ENCODE data around the gene CNPY3. TPM values are rescaled to one million over a fixed set of nuclear protein-coding genes. Genes with fewer than 3 reads are reported as not detected.
A peak's percentile ranks its signal among the peaks of the same experiment; 100 is the strongest.
"Not testable (repeated sequence)": the region's sequence is repeated elsewhere in the genome, so short reads cannot be mapped to it uniquely, and the experiment has no call there.

CNPY3 gene
- total and polyA plus RNA-seq, 9 donors, result 16.8 to 41.6 (median 31.8) TPM

DNA sequence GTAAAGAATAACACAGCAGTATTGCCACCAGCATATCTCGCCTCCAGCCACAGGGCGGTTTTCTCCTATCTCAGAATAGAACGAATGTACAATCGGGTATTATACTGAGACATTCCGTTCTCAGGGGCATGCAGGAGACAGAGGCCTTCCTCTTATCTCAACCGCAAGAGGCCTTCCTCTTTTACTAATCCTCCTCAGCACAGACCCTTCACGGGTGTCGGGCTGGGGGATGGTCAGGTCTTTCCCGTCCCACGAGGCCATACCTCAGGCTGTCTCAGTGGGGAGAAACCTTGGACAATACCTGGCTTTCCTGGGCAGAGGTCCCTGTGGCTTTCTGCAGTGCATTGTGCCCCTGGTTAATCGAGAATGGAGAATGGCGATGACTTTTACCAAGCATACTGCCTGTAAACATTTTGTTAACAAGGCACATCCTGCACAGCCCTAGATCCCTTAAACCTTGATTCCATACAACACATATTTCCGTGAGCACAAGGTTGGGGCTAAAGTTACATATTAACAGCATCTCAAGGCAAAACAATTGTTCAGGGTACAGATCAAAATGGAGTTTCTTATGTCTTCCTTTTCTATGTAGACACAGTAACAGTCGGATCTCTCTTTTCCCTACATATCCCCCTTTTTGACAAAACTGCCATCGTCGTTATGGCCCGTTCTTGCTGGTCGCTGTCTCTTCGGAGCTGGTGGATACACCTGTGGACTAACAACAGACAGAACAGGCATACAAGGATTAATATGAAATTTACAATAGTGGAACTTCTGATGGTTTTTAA, 35.0 kb upstream of the CNPY3 start:
- 74% methylated on average over 11 of the region's 19 CpGs for WGBS (ENCODE audit: insufficient coverage)
- H3K36me3 ChIP-seq (ENCODE audit: control insufficient read depth, insufficient read depth, low read length); DNase-seq; H3K4me1 ChIP-seq (ENCODE audit: control insufficient read depth, insufficient read depth, low read length); H3K4me3 ChIP-seq (ENCODE audit: low read length); H3K27ac ChIP-seq (ENCODE audit: low read length); H3K9me3 ChIP-seq (replicated peaks; ENCODE audit: control insufficient read depth, low read depth, low read length); H3K27me3 ChIP-seq (ENCODE audit: control insufficient read depth, insufficient read depth, low read length): not testable (repeated sequence)

DNA sequence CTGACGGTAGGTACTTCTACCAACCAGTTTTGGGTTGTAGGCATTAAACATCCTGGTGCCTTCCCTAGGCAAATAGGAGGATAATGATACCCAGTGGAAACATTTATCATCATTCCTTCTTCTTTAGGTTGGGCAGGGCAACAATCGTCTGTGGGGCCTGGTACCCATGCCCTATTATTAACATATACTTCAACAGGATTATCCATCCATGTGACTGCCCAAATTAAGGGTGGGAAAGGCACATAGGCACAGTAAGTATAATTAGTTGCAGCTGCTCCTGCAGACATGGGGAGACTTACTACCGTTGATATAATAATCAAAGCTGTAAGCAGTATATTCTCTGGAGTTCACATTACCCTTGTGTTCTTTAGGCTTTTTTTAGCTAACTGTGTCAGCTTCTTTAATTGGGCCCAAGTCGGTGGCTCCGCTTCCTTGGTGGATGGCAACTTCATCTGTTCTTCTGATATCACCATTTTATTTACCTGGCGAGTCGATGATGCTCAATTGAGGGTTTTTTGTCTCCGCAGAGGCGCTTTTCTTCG, 33.0 kb upstream of the CNPY3 start:
- no peaks in the 10 kb centered on the region for H3K36me3 ChIP-seq (ENCODE audit: control insufficient read depth, insufficient read depth, low read length)
- H3K4me1 ChIP-seq (ENCODE audit: control insufficient read depth, insufficient read depth, low read length), result peaks cover 7% of the 10 kb centered on the region
- H3K27me3 ChIP-seq (ENCODE audit: control insufficient read depth, insufficient read depth, low read length), result no peaks in the 10 kb centered on the region
- H3K9me3 ChIP-seq (replicated peaks; ENCODE audit: control insufficient read depth, low read depth, low read length), result no peaks in the 10 kb centered on the region
- WGBS (ENCODE audit: insufficient coverage), result 71% methylated on average over 2 of the region's 10 CpGs
- no peak overlapping the region for H3K4me3 ChIP-seq (ENCODE audit: low read length)
- peak overlapping the region; percentile 20 for H3K27ac ChIP-seq (ENCODE audit: low read length)
- no peak for DNase-seq

- DNase-seq, result peak; percentile 77
- no peaks in the 10 kb centered on the region for H3K27me3 ChIP-seq (ENCODE audit: control insufficient read depth, insufficient read depth, low read length)
- H3K4me3 ChIP-seq (ENCODE audit: low read length), result no peak overlapping the region
- H3K36me3 ChIP-seq (ENCODE audit: control insufficient read depth, insufficient read depth, low read length), result no peaks in the 10 kb centered on the region
- no peak overlapping the region for H3K27ac ChIP-seq (ENCODE audit: low read length)
- H3K4me1 ChIP-seq (ENCODE audit: control insufficient read depth, insufficient read depth, low read length), result peaks cover 6% of the 10 kb centered on the region
- 0% methylated on average over 8 of the region's 10 CpGs for WGBS (ENCODE audit: insufficient coverage)
- H3K9me3 ChIP-seq (replicated peaks; ENCODE audit: control insufficient read depth, low read depth, low read length), result no peaks in the 10 kb centered on the region
Observed at GRCh38 chr6:42898891-42899361, 30.4 kb upstream of the CNPY3 start.

DNA sequence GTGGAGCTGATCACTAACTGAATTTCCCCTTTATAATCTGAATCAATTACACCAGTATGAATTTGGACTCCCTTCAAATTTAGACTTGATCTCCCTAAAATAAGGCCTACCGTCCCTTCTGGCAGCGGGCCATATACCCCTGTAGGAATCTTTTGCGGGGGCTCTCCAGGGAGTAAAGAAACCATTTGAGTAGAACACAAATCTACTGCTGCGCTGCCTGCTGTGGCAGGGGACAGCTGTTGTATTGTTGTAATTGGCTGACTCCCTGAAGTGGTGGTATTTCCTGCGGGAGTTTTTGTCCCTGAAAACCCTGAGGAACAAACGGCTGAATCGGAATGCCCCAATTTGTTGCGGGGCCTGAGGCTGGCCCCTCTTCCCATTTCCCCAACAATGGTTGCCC, 29.4 kb upstream of the CNPY3 start:
- no peaks in the 10 kb centered on the region for H3K36me3 ChIP-seq (ENCODE audit: control insufficient read depth, insufficient read depth, low read length)
- no peak overlapping the region for H3K4me3 ChIP-seq (ENCODE audit: low read length)
- peaks cover 6% of the 10 kb centered on the region for H3K4me1 ChIP-seq (ENCODE audit: control insufficient read depth, insufficient read depth, low read length)
- no peaks in the 10 kb centered on the region for H3K9me3 ChIP-seq (replicated peaks; ENCODE audit: control insufficient read depth, low read depth, low read length)
- H3K27me3 ChIP-seq (ENCODE audit: control insufficient read depth, insufficient read depth, low read length), result no peaks in the 10 kb centered on the region
- WGBS (ENCODE audit: insufficient coverage), result 47% methylated on average over 5 of the region's 8 CpGs
- DNase-seq, result no peak
- H3K27ac ChIP-seq (ENCODE audit: low read length), result no peak overlapping the region

DNA sequence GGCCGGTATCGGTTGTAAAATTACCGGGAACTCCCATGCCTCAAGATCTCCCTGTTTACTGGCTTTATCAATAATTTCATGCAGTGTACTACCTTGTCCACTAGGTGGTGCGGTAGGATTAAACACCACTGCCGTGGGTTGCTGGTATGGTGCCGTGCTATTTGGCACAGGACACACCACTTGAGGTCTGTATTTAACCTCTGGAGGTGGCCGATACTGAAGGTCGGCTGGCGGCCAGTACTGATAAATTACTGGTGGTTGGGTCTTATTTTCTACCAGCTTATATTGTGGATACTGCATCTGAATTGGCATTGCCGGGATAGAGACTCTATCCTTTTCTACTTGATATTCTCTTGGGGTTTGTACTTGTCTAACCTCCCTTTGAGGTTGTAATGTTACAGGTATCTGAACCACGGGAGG, 27.7 kb upstream of the CNPY3 start:
- Histone ChIP-seq H3K4me1 (ENCODE audit: control insufficient read depth, insufficient read depth, low read length) (peaks cover 6% of the 10 kb centered on the region), H3K4me3 (ENCODE audit: low read length) (no peak overlapping the region), H3K27ac (ENCODE audit: low read length) (no peak overlapping the region), H3K36me3 (ENCODE audit: control insufficient read depth, insufficient read depth, low read length) (no peaks in the 10 kb centered on the region), H3K27me3 (ENCODE audit: control insufficient read depth, insufficient read depth, low read length) (no peaks in the 10 kb centered on the region), H3K9me3 (replicated peaks; ENCODE audit: control insufficient read depth, low read depth, low read length) (no peaks in the 10 kb centered on the region)
- DNase-seq, result peak; percentile 87
- WGBS (ENCODE audit: insufficient coverage), result no CpG with 5 or more reads among the region's 11 CpGs

DNA sequence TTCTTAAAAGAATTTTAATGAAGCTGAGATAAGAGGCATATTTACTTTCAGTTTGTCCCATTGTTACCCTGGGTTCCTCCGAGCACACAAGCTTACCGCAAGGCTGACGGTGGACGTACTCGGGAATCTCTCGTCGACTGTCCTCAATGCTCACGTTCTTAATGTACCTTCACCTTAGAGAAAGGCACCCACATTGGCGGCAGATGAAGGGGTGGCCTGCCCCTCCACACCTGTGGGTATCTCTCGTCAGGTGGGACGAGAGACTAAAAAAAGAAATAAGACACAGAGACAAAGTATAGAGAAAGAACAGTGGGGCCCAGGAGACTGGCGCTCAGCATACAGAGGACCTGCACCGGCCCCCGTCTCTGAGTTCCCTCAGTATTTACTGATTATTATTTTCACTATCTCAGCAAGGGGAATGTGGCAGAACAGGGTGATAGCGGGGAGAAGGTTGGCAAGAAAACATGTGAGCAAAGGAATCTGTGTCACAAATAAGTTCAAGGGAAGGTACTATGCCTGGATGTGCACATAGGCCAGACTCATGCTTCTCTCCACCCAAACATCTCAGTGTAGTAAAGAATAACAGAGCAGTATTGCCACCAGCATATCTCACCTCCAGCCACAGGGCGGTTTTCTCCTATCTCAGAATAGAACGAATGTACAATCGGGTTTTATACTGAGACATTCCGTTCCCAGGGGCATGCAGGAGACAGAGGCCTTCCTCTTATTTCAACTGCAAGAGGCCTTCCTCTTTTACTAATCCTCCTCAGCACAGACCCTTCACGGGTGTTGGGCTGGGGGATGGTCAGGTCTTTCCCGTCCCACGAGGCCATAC, 26.6 kb upstream of the CNPY3 start:
- 77% methylated on average over 10 of the region's 22 CpGs for whole genome bisulfite sequencing (ENCODE audit: insufficient coverage)
- DNase-seq; H3K27me3 ChIP-seq (ENCODE audit: control insufficient read depth, insufficient read depth, low read length); H3K4me3 ChIP-seq (ENCODE audit: low read length); H3K9me3 ChIP-seq (replicated peaks; ENCODE audit: control insufficient read depth, low read depth, low read length); H3K27ac ChIP-seq (ENCODE audit: low read length); H3K4me1 ChIP-seq (ENCODE audit: control insufficient read depth, insufficient read depth, low read length); H3K36me3 ChIP-seq (ENCODE audit: control insufficient read depth, insufficient read depth, low read length): not testable (repeated sequence)

DNA sequence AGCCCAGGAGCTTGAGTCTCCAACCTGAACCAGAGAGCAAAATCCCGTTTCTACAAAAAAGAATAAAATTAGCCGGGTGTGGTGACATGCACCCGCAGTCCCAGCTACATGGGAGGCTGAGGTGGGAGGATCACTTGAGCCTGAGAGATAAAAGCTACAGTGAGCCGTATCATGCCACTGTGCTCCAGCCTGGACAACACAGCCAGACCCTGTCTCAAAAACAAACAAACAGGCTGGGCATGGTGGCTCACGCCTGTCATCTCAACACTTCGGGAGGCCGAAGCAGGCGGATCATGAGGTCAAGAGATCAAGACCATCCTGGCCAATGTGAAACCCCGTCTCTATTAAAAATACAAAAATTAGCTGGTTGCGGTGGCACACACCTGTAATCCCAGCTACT, 24.8 kb upstream of the CNPY3 start:
- Histone ChIP-seq H3K9me3 (replicated peaks; ENCODE audit: control insufficient read depth, low read depth, low read length) (no peaks in the 10 kb centered on the region), H3K27ac (ENCODE audit: low read length) (no peak overlapping the region), H3K4me1 (ENCODE audit: control insufficient read depth, insufficient read depth, low read length) (peaks cover 6% of the 10 kb centered on the region), H3K36me3 (ENCODE audit: control insufficient read depth, insufficient read depth, low read length) (no peaks in the 10 kb centered on the region), H3K4me3 (ENCODE audit: low read length) (no peak overlapping the region), H3K27me3 (ENCODE audit: control insufficient read depth, insufficient read depth, low read length) (no peaks in the 10 kb centered on the region)
- 94% methylated on average over 8 of the region's 10 CpGs for WGBS (ENCODE audit: insufficient coverage)
- DNase-seq, result no peak

DNA sequence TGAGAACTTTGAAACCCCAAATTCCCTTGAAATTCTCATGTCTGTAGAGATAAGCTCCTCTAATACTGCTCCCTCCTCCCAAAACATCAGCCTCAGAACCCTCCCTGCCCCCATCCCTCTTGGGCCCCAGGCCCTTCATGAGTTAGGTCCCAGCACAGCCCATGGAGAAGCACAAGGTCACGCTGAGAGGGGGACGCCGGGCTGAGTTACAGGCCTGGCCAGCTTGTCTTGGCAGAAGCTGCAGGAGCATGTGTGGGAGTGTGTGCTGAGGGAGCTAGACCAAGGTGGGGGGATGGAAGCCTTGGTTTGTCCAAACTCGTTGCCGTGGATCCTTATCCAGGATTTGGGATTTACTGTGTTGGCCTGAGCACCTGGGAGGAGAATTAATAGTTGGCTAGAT, 21.9 kb upstream of the CNPY3 start:
- Histone ChIP-seq H3K27ac (ENCODE audit: low read length) (no peak overlapping the region), H3K9me3 (replicated peaks; ENCODE audit: control insufficient read depth, low read depth, low read length) (no peaks in the 10 kb centered on the region), H3K4me3 (ENCODE audit: low read length) (no peak overlapping the region), H3K36me3 (ENCODE audit: control insufficient read depth, insufficient read depth, low read length) (no peaks in the 10 kb centered on the region), H3K4me1 (ENCODE audit: control insufficient read depth, insufficient read depth, low read length) (peaks cover 5% of the 10 kb centered on the region), H3K27me3 (ENCODE audit: control insufficient read depth, insufficient read depth, low read length) (peaks cover 1% of the 10 kb centered on the region)
- 49% methylated on average over 5 of the region's 5 CpGs for WGBS (ENCODE audit: insufficient coverage)
- no peak for DNase-seq

GRCh38 chr6:42909835-42910234, 19.4 kb upstream of the CNPY3 start:
- 75% methylated on average over 1 of the region's 10 CpGs for WGBS (ENCODE audit: insufficient coverage)
- DNase-seq, result no peak

More at GRCh38 chr6:42909835-42910234, 19.4 kb upstream of the CNPY3 start:
- H3K36me3 ChIP-seq (ENCODE audit: control insufficient read depth, insufficient read depth, low read length), result no peaks in the 10 kb centered on the region
- H3K4me1 ChIP-seq (ENCODE audit: control insufficient read depth, insufficient read depth, low read length), result peaks cover 5% of the 10 kb centered on the region
- no peak overlapping the region for H3K4me3 ChIP-seq (ENCODE audit: low read length)
- H3K27me3 ChIP-seq (ENCODE audit: control insufficient read depth, insufficient read depth, low read length), result peaks cover 2% of the 10 kb centered on the region
- H3K9me3 ChIP-seq (replicated peaks; ENCODE audit: control insufficient read depth, low read depth, low read length), result no peaks in the 10 kb centered on the region
- H3K27ac ChIP-seq (ENCODE audit: low read length), result no peak overlapping the region
